ENCODE results near the gene FKBP1B.
A peak's percentile ranks its signal among the peaks of the same experiment; 100 is the strongest.

Gene FKBP1B

GRCh38 chr2:24102677-24103076 lies 53.1 kb downstream of the FKBP1B start:
- H2BK5ac ChIP-seq (ENCODE audit: low read depth, low read length, poor library complexity, severe bottlenecking), result no peak overlapping the region
- WGBS, result 93% methylated on average over 1 of the region's 1 CpG

GRCh38 chr2:24104110-24104650 lies 54.6 kb downstream of the FKBP1B start:
- 95% methylated on average over 8 of the region's 8 CpGs for WGBS
- no peak overlapping the region for H2AK5ac ChIP-seq (ENCODE audit: low read length, severe bottlenecking)
- H3K27ac ChIP-seq (ENCODE audit: low read length, poor library complexity, severe bottlenecking), result no peak overlapping the region
- no peak overlapping the region for H2BK15ac ChIP-seq (ENCODE audit: low read depth, poor library complexity, severe bottlenecking)
- H4K8ac ChIP-seq (ENCODE audit: low read length), result no peak overlapping the region
- no peak overlapping the region for H2BK5ac ChIP-seq (ENCODE audit: low read depth, low read length, poor library complexity, severe bottlenecking)
- no peak overlapping the region for H4K91ac ChIP-seq (ENCODE audit: low read length)
- DNase-seq, result no peak
- H3K18ac ChIP-seq (ENCODE audit: low read depth in 1 of 2, low read length in 2 of 2), result no peak overlapping the region
- no peak overlapping the region for H2AFZ ChIP-seq (ENCODE audit: low read depth, low read length)
- no peak overlapping the region for H3K4me3 ChIP-seq (ENCODE audit: insufficient read depth in 1 of 2, low read depth in 1 of 2, low read length in 2 of 2)
- no peak overlapping the region for H3K4ac ChIP-seq (ENCODE audit: low read depth in 1 of 2, low read length in 2 of 2)
- no peak overlapping the region for H2BK120ac ChIP-seq (ENCODE audit: low read depth, low read length)
- no peak overlapping the region for H2BK12ac ChIP-seq (ENCODE audit: low read length in 2 of 2)
- H3K79me1 ChIP-seq (replicated peaks; ENCODE audit: low read length, poor library complexity, severe bottlenecking), result no peaks in the 10 kb centered on the region
- no peak overlapping the region for H3K14ac ChIP-seq (ENCODE audit: low read length in 2 of 2)
- H3K4me1 ChIP-seq (ENCODE audit: control insufficient read depth, insufficient read depth, low read depth, low read length), result no peaks in the 10 kb centered on the region
- peaks cover 0 to 15% of the 10 kb centered on the region in 2 experiments for H3K36me3 ChIP-seq (ENCODE audit: control insufficient read depth in 1 of 2, insufficient read depth in 2 of 2, low read depth in 1 of 2, low read length in 2 of 2)
- H3K27me3 ChIP-seq (ENCODE audit: control insufficient read depth in 1 of 2, insufficient read depth in 1 of 2, low read length in 2 of 2), result no peaks in the 10 kb centered on the region
- no peak overlapping the region for H3K23ac ChIP-seq (ENCODE audit: low read length in 2 of 2)
- H3K9me3 ChIP-seq (ENCODE audit: control insufficient read depth, low read length), result peaks cover 5% of the 10 kb centered on the region
- no peak overlapping the region for H3K4me2 ChIP-seq (ENCODE audit: low read length, poor library complexity, severe bottlenecking)
- H3K9ac ChIP-seq (ENCODE audit: low read length), result no peak overlapping the region

More at GRCh38 chr2:24102677-24103076, 53.1 kb downstream of the FKBP1B start:
- Histone ChIP-seq H2AFZ (ENCODE audit: low read depth, low read length) (no peak overlapping the region), H3K4me2 (ENCODE audit: low read length, poor library complexity, severe bottlenecking) (no peak overlapping the region), H3K9me3 (ENCODE audit: control insufficient read depth, low read length) (peaks cover 5% of the 10 kb centered on the region), H3K4ac (ENCODE audit: low read depth in 1 of 2, low read length in 2 of 2) (no peak overlapping the region), H3K4me3 (ENCODE audit: insufficient read depth in 1 of 2, low read depth in 1 of 2, low read length in 2 of 2) (no peak overlapping the region), H2BK15ac (ENCODE audit: low read depth, poor library complexity, severe bottlenecking) (no peak overlapping the region), H2BK120ac (ENCODE audit: low read depth, low read length) (no peak overlapping the region), H3K36me3 (ENCODE audit: control insufficient read depth in 1 of 2, insufficient read depth in 2 of 2, low read depth in 1 of 2, low read length in 2 of 2) (peaks cover 0 to 15% of the 10 kb centered on the region in 2 experiments), H4K91ac (ENCODE audit: low read length) (no peak overlapping the region), H3K27me3 (ENCODE audit: control insufficient read depth in 1 of 2, insufficient read depth in 1 of 2, low read length in 2 of 2) (no peaks in the 10 kb centered on the region), H3K4me1 (ENCODE audit: control insufficient read depth, insufficient read depth, low read depth, low read length) (no peaks in the 10 kb centered on the region), H3K23ac (ENCODE audit: low read length in 2 of 2) (no peak overlapping the region), H2AK5ac (ENCODE audit: low read length, severe bottlenecking) (no peak overlapping the region), H3K14ac (ENCODE audit: low read length in 2 of 2) (no peak overlapping the region), H3K9ac (ENCODE audit: low read length) (no peak overlapping the region), H4K8ac (ENCODE audit: low read length) (no peak overlapping the region), H2BK12ac (ENCODE audit: low read length in 2 of 2) (no peak overlapping the region), H3K79me1 (replicated peaks; ENCODE audit: low read length, poor library complexity, severe bottlenecking) (no peaks in the 10 kb centered on the region), H3K18ac (ENCODE audit: low read depth in 1 of 2, low read length in 2 of 2) (no peak overlapping the region), H3K27ac (ENCODE audit: low read length, poor library complexity, severe bottlenecking) (no peak overlapping the region)
- DNase-seq, result no peak

- Histone ChIP-seq H2AFZ (ENCODE audit: low read depth, low read length) (no peak overlapping the region), H3K4me3 (ENCODE audit: insufficient read depth in 1 of 2, low read depth in 1 of 2, low read length in 2 of 2) (no peak overlapping the region), H3K9me3 (ENCODE audit: control insufficient read depth, low read length) (peaks cover 5% of the 10 kb centered on the region), H2BK5ac (ENCODE audit: low read depth, low read length, poor library complexity, severe bottlenecking) (no peak overlapping the region), H2BK15ac (ENCODE audit: low read depth, poor library complexity, severe bottlenecking) (no peak overlapping the region), H2BK12ac (ENCODE audit: low read length in 2 of 2) (no peak overlapping the region), H3K14ac (ENCODE audit: low read length in 2 of 2) (peak overlapping the region in 1 of 2 experiments; percentile 3), H4K91ac (ENCODE audit: low read length) (no peak overlapping the region), H2AK5ac (ENCODE audit: low read length, severe bottlenecking) (no peak overlapping the region), H3K4me1 (ENCODE audit: control insufficient read depth, insufficient read depth, low read depth, low read length) (no peaks in the 10 kb centered on the region), H2BK120ac (ENCODE audit: low read depth, low read length) (no peak overlapping the region), H3K18ac (ENCODE audit: low read depth in 1 of 2, low read length in 2 of 2) (no peak overlapping the region), H3K27me3 (ENCODE audit: control insufficient read depth in 1 of 2, insufficient read depth in 1 of 2, low read length in 2 of 2) (no peaks in the 10 kb centered on the region), H3K23ac (ENCODE audit: low read length in 2 of 2) (no peak overlapping the region), H3K4ac (ENCODE audit: low read depth in 1 of 2, low read length in 2 of 2) (no peak overlapping the region), H3K9ac (ENCODE audit: low read length) (no peak overlapping the region), H3K27ac (ENCODE audit: low read length, poor library complexity, severe bottlenecking) (no peak overlapping the region), H4K8ac (ENCODE audit: low read length) (no peak overlapping the region), H3K79me1 (replicated peaks; ENCODE audit: low read length, poor library complexity, severe bottlenecking) (no peaks in the 10 kb centered on the region), H3K4me2 (ENCODE audit: low read length, poor library complexity, severe bottlenecking) (no peak overlapping the region), H3K36me3 (ENCODE audit: control insufficient read depth in 1 of 2, insufficient read depth in 2 of 2, low read depth in 1 of 2, low read length in 2 of 2) (peaks cover 0 to 15% of the 10 kb centered on the region in 2 experiments)
- DNase-seq, result no peak
- 66% methylated on average over 4 of the region's 4 CpGs for WGBS
These were observed 55.4 kb downstream of the FKBP1B start for GRCh38 chr2:24104906-24105305.

- no peak overlapping the region for H3K4me2 ChIP-seq (ENCODE audit: low read length, poor library complexity, severe bottlenecking)
- no peak overlapping the region for H3K18ac ChIP-seq (ENCODE audit: low read depth in 1 of 2, low read length in 2 of 2)
- no peaks in the 10 kb centered on the region for H3K4me1 ChIP-seq (ENCODE audit: control insufficient read depth, insufficient read depth, low read depth, low read length)
- no peak overlapping the region for H4K91ac ChIP-seq (ENCODE audit: low read length)
- H2AFZ ChIP-seq (ENCODE audit: low read depth, low read length), result no peak overlapping the region
- no peak overlapping the region for H3K23ac ChIP-seq (ENCODE audit: low read length in 2 of 2)
- H3K4ac ChIP-seq (ENCODE audit: low read depth in 1 of 2, low read length in 2 of 2), result no peak overlapping the region
- DNase-seq, result no peak
- no peak overlapping the region for H2AK5ac ChIP-seq (ENCODE audit: low read length, severe bottlenecking)
- no peak overlapping the region for H4K8ac ChIP-seq (ENCODE audit: low read length)
- no peak overlapping the region for H3K9ac ChIP-seq (ENCODE audit: low read length)
- H3K79me1 ChIP-seq (replicated peaks; ENCODE audit: low read length, poor library complexity, severe bottlenecking), result no peaks in the 10 kb centered on the region
- no peak overlapping the region for H3K4me3 ChIP-seq (ENCODE audit: insufficient read depth in 1 of 2, low read depth in 1 of 2, low read length in 2 of 2)
- H3K9me3 ChIP-seq (ENCODE audit: control insufficient read depth, low read length), result peaks cover 5% of the 10 kb centered on the region
- H3K36me3 ChIP-seq (ENCODE audit: control insufficient read depth in 1 of 2, insufficient read depth in 2 of 2, low read depth in 1 of 2, low read length in 2 of 2), result peaks cover 0 to 15% of the 10 kb centered on the region in 2 experiments
- H2BK12ac ChIP-seq (ENCODE audit: low read length in 2 of 2), result no peak overlapping the region
- no peak overlapping the region for H3K14ac ChIP-seq (ENCODE audit: low read length in 2 of 2)
- H2BK5ac ChIP-seq (ENCODE audit: low read depth, low read length, poor library complexity, severe bottlenecking), result no peak overlapping the region
- no peak overlapping the region for H2BK120ac ChIP-seq (ENCODE audit: low read depth, low read length)
- H3K27ac ChIP-seq (ENCODE audit: low read length, poor library complexity, severe bottlenecking), result no peak overlapping the region
- H3K27me3 ChIP-seq (ENCODE audit: control insufficient read depth in 1 of 2, insufficient read depth in 1 of 2, low read length in 2 of 2), result no peaks in the 10 kb centered on the region
- H2BK15ac ChIP-seq (ENCODE audit: low read depth, poor library complexity, severe bottlenecking), result no peak overlapping the region
- WGBS, result 40% methylated on average over 1 of the region's 2 CpGs
These were observed 56.3 kb downstream of the FKBP1B start for GRCh38 chr2:24105816-24106215.
